ENCODE measurements around the gene TMEM253. TPM values are rescaled to one million over a fixed set of nuclear protein-coding genes. Genes with fewer than 3 reads are reported as not detected.
A peak's percentile ranks its signal among the peaks of the same experiment; 100 is the strongest.

The TMEM253 gene
- total and polyA plus RNA-seq, 5 donors from 2014 or later, result not detected

DNA sequence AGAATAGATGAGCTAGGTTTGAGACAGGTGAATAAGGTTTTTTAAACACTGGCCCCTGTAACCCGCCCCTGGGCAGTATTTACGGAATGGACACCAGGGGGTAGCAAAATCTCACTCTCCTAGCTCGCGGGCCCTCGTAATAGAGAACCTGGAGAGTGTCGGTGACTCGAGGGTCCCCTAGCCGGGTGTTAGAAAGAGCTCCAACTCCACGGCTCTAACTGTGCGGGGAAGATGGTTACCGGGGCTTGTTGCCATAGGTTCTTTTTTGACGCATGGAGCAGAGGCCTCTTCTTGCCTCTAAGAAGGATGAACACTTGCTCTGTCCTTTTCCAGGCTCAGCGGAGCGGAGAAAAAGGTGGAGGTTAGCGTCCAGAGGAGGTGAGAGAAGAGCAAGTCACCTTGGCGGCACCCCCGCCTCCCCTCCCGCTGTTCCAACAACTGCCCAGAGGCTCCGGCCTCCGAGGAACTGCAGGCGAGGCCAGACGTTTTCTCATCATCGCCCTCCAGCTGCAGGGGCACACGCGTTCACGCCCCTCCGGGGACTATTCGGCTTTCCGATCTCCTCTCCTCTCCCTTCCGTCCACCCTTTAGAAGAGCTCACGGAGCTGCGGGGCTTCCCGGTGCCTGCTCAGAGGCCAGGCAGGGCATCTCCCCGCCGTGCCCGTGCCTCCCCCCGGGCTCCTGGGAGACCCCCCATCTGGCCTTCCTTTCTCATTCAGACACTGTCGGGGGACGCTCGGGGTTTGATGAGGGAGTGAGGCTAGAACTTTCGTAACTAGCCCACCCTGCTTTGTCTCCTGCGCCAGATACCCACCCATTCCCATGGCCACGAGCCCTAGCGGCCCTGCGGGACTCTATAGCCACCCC, 32.1 kb upstream of the TMEM253 start:
- peak; percentile 67 to 72 for ATAC-seq (ENCODE audit: low read depth in 2 of 2)
- Histone ChIP-seq H3K27ac (ENCODE audit: insufficient read depth, low read length, poor library complexity, severe bottlenecking) (no peak overlapping the region), H3K27me3 (ENCODE audit: control insufficient read depth, insufficient read depth, low read length) (peaks cover 42% of the 10 kb centered on the region), H3K9me3 (ENCODE audit: control insufficient read depth in 2 of 2, low read length in 2 of 2) (no peaks in the 10 kb centered on the region), H3K4me1 (ENCODE audit: control insufficient read depth, insufficient read depth, low read length, poor library complexity, severe bottlenecking) (peaks cover 34% of the 10 kb centered on the region), H3K36me3 (ENCODE audit: control insufficient read depth, insufficient read depth, low read length) (no peaks in the 10 kb centered on the region), H3K4me3 (ENCODE audit: low read depth, low read length) (peak overlapping the region; percentile 26)
- Mint-ChIP-seq H3K4me1 (peaks cover 0 to 37% (median 20%) of the 10 kb centered on the region in 4 donors), H3K27ac (peak overlapping the region in 2 of 3 donors; percentile 47 to 55), H3K36me3 (peaks cover 4% of the 10 kb centered on the region), H3K9me3 (peaks cover 0 to 3% (median 0%) of the 10 kb centered on the region in 7 donors), H3K27me3 (peaks cover 86% of the 10 kb centered on the region), H3K4me3 (peak overlapping the region; percentile 81 to 91 (median 84))
- peak; percentile 37 to 62 (median 52) for DNase-seq

DNA sequence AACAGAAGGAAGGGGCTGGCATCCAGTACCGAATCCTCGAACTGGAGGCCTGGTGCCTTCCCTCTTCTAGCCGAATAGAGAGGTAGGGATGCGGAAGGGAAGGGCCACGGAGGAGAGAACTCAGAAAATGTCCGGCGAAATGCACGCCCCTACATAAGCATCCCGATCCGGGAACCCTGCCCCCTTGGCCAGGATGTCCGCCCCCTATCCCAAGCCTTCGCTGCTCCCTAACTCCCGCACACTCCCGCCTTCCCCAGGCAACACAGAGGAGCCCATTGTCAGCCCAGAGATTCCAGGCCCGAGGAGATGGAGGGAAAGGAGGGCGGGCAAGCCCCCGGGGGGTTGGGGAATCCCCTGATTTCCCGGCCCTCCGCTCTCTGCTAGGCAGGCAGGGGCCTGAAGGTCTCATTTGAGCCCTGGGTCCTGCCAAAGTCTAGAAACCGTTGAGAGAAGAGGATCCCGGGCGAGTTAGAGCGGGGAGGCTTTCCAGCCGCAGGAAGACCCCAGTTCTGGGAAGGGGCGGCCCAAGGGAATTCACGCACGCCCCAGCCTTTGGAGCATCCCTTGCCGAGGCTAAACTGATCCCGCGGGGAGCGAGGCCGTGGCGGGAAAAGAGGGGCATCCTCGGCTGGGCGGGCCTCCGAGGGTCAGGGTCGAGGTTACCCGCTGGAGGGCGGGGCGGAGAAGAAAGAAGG, 31.3 kb upstream of the TMEM253 start:
- peaks cover 42% of the 10 kb centered on the region for H3K27me3 ChIP-seq (ENCODE audit: control insufficient read depth, insufficient read depth, low read length)
- no peaks in the 10 kb centered on the region for H3K9me3 ChIP-seq (ENCODE audit: control insufficient read depth in 2 of 2, low read length in 2 of 2)
- peaks cover 34% of the 10 kb centered on the region for H3K4me1 ChIP-seq (ENCODE audit: control insufficient read depth, insufficient read depth, low read length, poor library complexity, severe bottlenecking)
- Mint-ChIP-seq H3K4me3 (peak overlapping the region; percentile 81 to 91 (median 84)), H3K27ac (peak overlapping the region in 2 of 3 donors; percentile 47 to 55), H3K4me1 (peaks cover 0 to 37% (median 20%) of the 10 kb centered on the region in 4 donors), H3K36me3 (peaks cover 4% of the 10 kb centered on the region), H3K27me3 (peaks cover 82% of the 10 kb centered on the region), H3K9me3 (peaks cover 0 to 3% (median 0%) of the 10 kb centered on the region in 7 donors)
- H3K27ac ChIP-seq (ENCODE audit: insufficient read depth, low read length, poor library complexity, severe bottlenecking), result no peak overlapping the region
- DNase-seq (no peak), ATAC-seq (ENCODE audit: low read depth in 2 of 2) (no peak)
- H3K4me3 ChIP-seq (ENCODE audit: low read depth, low read length), result no peak overlapping the region
- H3K36me3 ChIP-seq (ENCODE audit: control insufficient read depth, insufficient read depth, low read length), result no peaks in the 10 kb centered on the region

- peak within 1 kb of the TSS; percentile 84 to 91 (median 86) for H3K4me3 Mint-ChIP-seq
- Histone ChIP-seq H3K4me3 (ENCODE audit: low read depth, low read length) (peak within 1 kb of the TSS; percentile 19), H3K27ac (ENCODE audit: insufficient read depth, low read length, poor library complexity, severe bottlenecking) (no peak within 1 kb of the TSS), H3K4me1 (ENCODE audit: control insufficient read depth, insufficient read depth, low read length, poor library complexity, severe bottlenecking) (peaks cover 34% of the 10 kb centered on the region), H3K36me3 (ENCODE audit: control insufficient read depth, insufficient read depth, low read length) (no peaks in the 10 kb centered on the region), H3K9me3 (ENCODE audit: control insufficient read depth in 2 of 2, low read length in 2 of 2) (no peaks in the 10 kb centered on the region), H3K27me3 (ENCODE audit: control insufficient read depth, insufficient read depth, low read length) (peaks cover 41% of the 10 kb centered on the region)
- peak within 1 kb of the TSS in 2 of 3 donors; percentile 47 to 55 for H3K27ac Mint-ChIP-seq
- H3K9me3 Mint-ChIP-seq, result peaks cover 0 to 3% (median 0%) of the 10 kb centered on the region in 7 donors
- DNase-seq (peak in 1 of 3 donors; percentile 29), ATAC-seq (ENCODE audit: low read depth in 2 of 2) (no peak)
- peaks cover 4% of the 10 kb centered on the region for H3K36me3 Mint-ChIP-seq
- peaks cover 81% of the 10 kb centered on the region for H3K27me3 Mint-ChIP-seq
- peaks cover 0 to 37% (median 20%) of the 10 kb centered on the region in 4 donors for H3K4me1 Mint-ChIP-seq
These were observed 30.7 kb upstream of the TMEM253 start, which contains the start of gene ARHGEF40 for GRCh38 chr14:21070083-21070609. ARHGEF40 (plus strand) TSS chr14:21070304; CDS start chr14:21070397, 93 bp downstream.

GRCh38 chr14:21070610-21071224, 30.1 kb upstream of the TMEM253 start:
- Histone ChIP-seq H3K4me3 (ENCODE audit: low read depth, low read length) (peak overlapping the region; percentile 19), H3K4me1 (ENCODE audit: control insufficient read depth, insufficient read depth, low read length, poor library complexity, severe bottlenecking) (peaks cover 34% of the 10 kb centered on the region), H3K27me3 (ENCODE audit: control insufficient read depth, insufficient read depth, low read length) (peaks cover 37% of the 10 kb centered on the region), H3K36me3 (ENCODE audit: control insufficient read depth, insufficient read depth, low read length) (no peaks in the 10 kb centered on the region), H3K9me3 (ENCODE audit: control insufficient read depth in 2 of 2, low read length in 2 of 2) (no peaks in the 10 kb centered on the region), H3K27ac (ENCODE audit: insufficient read depth, low read length, poor library complexity, severe bottlenecking) (no peak overlapping the region)
- ATAC-seq (ENCODE audit: low read depth in 2 of 2) (peak; percentile 20 to 21), DNase-seq (no peak)
- Mint-ChIP-seq H3K36me3 (peaks cover 4% of the 10 kb centered on the region), H3K4me1 (peaks cover 0 to 37% (median 20%) of the 10 kb centered on the region in 4 donors), H3K27me3 (peaks cover 75% of the 10 kb centered on the region), H3K4me3 (peak overlapping the region; percentile 57 to 88 (median 86)), H3K9me3 (peaks cover 0 to 3% (median 0%) of the 10 kb centered on the region in 7 donors), H3K27ac (no peak overlapping the region)

DNA sequence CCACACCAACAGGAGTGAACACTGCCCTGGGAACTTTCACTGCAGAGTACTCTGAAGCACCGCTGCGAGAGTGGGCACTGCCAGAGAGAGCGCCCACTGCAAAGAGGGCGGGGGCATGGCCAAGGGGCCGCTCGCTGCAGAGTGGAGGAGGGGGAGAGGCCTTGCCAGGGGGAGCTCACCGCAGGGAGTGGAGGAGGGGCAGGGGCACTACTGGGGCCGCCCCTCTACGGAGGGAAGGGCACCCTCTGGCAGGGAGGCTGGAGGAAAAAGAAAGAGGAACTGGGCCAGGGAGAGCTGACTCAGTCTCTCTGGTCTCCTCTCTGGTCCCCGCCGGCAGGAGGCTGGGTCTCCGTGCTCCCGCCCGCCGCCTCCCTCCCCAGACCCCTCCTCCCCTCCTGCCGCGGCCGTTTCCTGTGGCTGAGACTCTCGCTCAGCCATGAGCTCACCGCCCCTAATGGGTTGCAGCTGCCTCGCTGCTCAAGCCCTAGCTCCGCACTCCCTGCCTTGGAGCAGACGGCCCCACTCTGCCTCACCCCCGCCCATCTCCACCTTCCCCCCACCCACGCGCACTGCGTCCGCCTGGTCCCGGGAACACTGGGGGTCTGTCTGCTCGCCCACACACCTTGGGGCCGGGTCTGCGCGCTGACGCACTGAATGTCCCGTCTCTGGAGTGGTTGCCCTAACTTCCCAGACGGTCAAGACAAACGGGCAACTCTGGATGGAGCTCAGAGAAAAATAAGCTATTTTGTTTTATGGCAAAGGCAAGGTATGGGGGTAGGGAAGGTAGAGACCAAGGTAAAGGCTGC, 29.4 kb upstream of the TMEM253 start:
- DNase-seq, result peak in 2 of 3 donors; percentile 29 to 46
- Mint-ChIP-seq H3K27me3 (peaks cover 70% of the 10 kb centered on the region), H3K4me1 (peaks cover 0 to 37% (median 20%) of the 10 kb centered on the region in 4 donors), H3K27ac (no peak overlapping the region), H3K36me3 (peaks cover 4% of the 10 kb centered on the region), H3K4me3 (peak overlapping the region; percentile 57 to 88 (median 86)), H3K9me3 (peaks cover 0 to 3% (median 0%) of the 10 kb centered on the region in 7 donors)
- H3K27me3 ChIP-seq (ENCODE audit: control insufficient read depth, insufficient read depth, low read length), result peaks cover 36% of the 10 kb centered on the region
- peak; percentile 29 to 43 for ATAC-seq (ENCODE audit: low read depth in 2 of 2)
- H3K9me3 ChIP-seq (ENCODE audit: control insufficient read depth in 2 of 2, low read length in 2 of 2), result no peaks in the 10 kb centered on the region
- no peak overlapping the region for H3K27ac ChIP-seq (ENCODE audit: insufficient read depth, low read length, poor library complexity, severe bottlenecking)
- peaks cover 34% of the 10 kb centered on the region for H3K4me1 ChIP-seq (ENCODE audit: control insufficient read depth, insufficient read depth, low read length, poor library complexity, severe bottlenecking)
- H3K36me3 ChIP-seq (ENCODE audit: control insufficient read depth, insufficient read depth, low read length), result no peaks in the 10 kb centered on the region
- H3K4me3 ChIP-seq (ENCODE audit: low read depth, low read length), result peak overlapping the region; percentile 19

DNA sequence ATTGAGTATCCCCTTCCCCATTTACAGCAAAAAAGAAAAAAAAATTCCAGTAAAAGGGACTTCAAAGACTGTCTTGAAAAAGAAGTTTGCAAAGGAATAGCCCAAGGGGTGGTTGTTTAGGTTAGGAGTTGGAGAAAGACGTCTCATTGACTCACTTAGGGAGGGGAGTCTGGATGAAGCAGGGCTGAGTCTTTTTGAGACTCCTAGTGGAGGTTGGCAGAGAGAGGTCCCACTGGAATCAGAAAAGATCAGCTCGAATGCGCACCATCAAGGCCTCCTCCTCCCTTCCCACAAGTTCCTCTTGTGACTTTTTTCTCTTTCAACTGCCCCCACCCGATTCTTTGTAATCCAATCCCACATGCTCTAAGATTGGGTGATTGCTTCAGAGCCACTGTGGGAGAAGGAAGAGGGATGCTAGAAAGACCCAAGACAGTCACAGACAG, 28.8 kb upstream of the TMEM253 start:
- Histone ChIP-seq H3K4me3 (ENCODE audit: low read depth, low read length) (no peak overlapping the region), H3K36me3 (ENCODE audit: control insufficient read depth, insufficient read depth, low read length) (no peaks in the 10 kb centered on the region), H3K27me3 (ENCODE audit: control insufficient read depth, insufficient read depth, low read length) (peaks cover 30% of the 10 kb centered on the region), H3K9me3 (ENCODE audit: control insufficient read depth in 2 of 2, low read length in 2 of 2) (no peaks in the 10 kb centered on the region), H3K27ac (ENCODE audit: insufficient read depth, low read length, poor library complexity, severe bottlenecking) (no peak overlapping the region), H3K4me1 (ENCODE audit: control insufficient read depth, insufficient read depth, low read length, poor library complexity, severe bottlenecking) (peaks cover 34% of the 10 kb centered on the region)
- Mint-ChIP-seq H3K36me3 (peaks cover 4% of the 10 kb centered on the region), H3K9me3 (peaks cover 0 to 3% (median 0%) of the 10 kb centered on the region in 7 donors), H3K27me3 (peaks cover 64% of the 10 kb centered on the region), H3K4me3 (peak overlapping the region; percentile 57 to 88 (median 86)), H3K27ac (no peak overlapping the region), H3K4me1 (peaks cover 0 to 37% (median 20%) of the 10 kb centered on the region in 4 donors)
- no peak for DNase-seq
- no peak for ATAC-seq (ENCODE audit: low read depth in 2 of 2)

Data from CD4-positive, CD25-positive, alpha-beta regulatory T cell (primary cell).